CD4-positive, alpha-beta T cell treated with Interleukin-17A for 1 hour (primary cell): ENCODE data around the gene MAP2K5.

Experiments used
- DNase-seq: peaks from one replicate; pipeline ENCODE4 v3.0.0-alpha.2; 2020

The MAP2K5 gene

GRCh38 chr15:67521783-67522568 lies 20.5 kb upstream of the MAP2K5 start:
- peak; percentile 32 for DNase-seq

DNA sequence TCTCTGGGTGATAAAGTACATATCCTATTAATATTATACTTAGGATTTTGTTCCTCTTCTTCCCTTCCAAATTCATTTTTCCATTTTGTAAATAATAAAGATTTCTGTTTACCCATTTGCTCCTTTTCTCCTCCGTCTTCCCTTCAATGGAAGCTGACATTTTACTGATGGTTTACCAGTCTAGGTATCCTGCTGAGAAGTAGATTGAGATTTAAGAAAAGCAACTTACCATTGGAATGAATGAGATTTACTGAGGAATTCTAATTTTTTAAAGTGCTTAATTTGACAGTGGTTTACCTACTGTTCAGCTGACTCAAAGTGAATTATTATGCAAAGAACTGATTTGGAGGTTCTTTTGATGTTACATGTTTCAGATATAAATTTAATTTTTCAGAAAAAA lies 19.2 kb upstream of the MAP2K5 start:
- DNase-seq, result no peak

DNA sequence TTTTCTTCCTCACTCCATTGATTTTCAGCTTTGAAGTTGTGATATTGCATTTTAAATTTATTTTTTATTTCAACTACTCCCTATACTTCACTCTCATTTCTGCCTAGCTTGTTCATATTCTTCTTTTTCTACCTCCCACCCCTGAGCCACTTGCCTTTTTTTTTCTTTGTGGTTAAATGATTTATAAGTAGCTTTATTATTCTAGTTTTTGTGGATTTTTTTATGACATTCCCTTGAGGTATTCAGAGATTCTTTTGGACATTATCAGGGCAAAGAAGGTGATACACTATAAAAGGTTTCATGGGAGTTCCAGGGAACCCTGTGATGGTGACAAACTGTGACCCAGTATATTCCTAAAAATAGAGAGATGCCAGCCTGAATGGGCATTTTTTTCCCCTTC lies 18.3 kb upstream of the MAP2K5 start:
- DNase-seq, result no peak

- DNase-seq, result no peak
These were observed 14.0 kb upstream of the MAP2K5 start for GRCh38 chr15:67528513-67528912.

GRCh38 chr15:67531379-67531914 lies 11.1 kb upstream of the MAP2K5 start:
- DNase-seq, result no peak

- DNase-seq, result no peak
These were observed 8.6 kb upstream of the MAP2K5 start for GRCh38 chr15:67533873-67534272.

DNA sequence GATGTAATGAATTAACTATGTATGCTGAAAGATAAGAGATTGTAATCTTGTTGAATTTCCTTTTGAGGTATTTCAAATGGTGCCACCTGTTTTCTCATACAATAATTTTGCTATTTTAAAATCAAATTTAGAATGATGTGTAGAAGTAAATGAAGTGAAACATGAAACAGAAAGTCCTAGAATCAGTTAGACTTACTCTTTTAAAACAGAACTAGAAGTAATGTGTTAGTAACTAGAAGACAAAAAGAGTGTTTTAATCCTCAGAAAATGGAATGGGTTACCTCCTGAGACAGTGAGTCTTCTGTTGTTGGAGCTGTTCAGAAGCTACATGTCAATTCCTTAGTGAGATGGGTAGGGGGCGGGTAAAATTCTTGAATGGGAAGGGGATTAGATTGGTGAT lies 8.1 kb upstream of the MAP2K5 start:
- DNase-seq, result no peak

GRCh38 chr15:67537771-67538170 lies 4.7 kb upstream of the MAP2K5 start:
- no peak for DNase-seq

DNA sequence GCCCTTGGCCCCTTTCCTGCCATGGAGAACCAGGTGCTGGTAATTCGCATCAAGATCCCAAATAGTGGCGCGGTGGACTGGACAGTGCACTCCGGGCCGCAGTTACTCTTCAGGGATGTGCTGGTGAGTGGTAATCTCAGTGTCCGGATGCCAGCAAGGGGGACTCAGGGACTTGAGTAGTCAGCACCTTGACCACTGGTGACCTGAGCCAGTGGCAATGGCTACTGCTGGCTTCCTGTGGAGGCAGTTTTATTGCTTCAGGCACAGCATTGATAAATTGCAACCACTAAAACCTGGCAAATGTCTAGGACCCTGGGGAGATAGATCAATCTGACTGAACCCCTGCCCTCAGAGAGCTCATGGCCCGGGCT lies 830 bp downstream of the MAP2K5 start:
- DNase-seq, result no peak

- no peak for DNase-seq
These were observed 2.0 kb downstream of the MAP2K5 start for GRCh38 chr15:67544475-67544874.

DNA sequence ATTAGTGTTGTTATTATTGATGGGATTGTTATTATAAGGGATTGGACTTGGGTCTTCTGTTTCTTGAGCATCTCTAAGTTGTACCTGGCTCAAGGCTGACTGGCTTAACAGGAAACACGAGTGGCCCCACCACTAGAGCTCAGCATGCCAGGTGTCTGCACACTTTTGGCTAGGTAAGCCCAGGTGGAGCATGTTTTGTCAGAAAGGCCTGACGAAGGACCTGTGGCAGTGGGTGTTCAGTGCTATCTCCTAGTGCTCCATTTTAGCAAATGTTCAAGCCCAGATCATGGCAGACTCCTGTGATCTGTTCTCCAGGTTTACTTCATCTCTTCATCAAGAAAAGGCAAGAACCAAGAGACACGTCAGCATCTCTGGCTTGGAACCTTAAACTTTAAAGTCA lies 3.4 kb downstream of the MAP2K5 start:
- no peak for DNase-seq

DNA sequence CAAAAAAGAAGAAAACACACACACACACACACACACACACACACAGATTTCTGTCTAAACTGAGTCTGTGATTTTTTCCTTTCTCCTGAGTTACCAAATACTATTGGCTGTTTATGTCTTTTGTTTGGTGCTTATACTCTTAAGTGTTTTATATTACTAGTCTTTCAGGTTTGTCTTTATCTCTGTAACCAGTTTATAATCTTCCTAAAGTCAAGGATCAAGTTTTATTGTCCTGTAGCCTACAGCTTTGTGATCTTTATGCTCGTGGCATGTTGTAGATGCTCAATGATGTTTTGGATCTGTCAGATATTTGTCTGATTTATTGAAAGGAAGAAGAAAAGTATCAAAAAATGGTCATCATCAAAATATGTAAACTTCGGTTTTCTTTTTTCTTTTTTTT lies 4.6 kb downstream of the MAP2K5 start:
- DNase-seq, result no peak

DNA sequence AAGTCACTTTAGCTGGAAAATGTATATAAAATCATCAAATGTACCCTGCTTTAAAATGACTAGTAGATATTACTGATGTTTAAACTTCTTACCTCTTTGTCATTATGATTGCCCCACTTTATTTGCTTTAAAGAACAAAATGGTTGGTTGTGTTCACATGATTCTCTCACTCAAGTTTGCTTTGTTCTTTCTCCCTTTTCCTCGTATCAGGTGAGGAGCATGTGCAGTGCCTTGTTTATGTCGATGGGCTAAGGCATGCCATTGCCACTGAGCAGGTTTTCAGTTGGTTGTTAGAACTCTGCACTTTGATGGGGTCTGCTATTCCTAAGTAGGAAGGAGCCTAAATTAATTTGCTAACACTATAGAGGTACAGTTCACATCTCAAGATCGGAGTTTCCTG lies 5.3 kb downstream of the MAP2K5 start:
- DNase-seq, result no peak

DNA sequence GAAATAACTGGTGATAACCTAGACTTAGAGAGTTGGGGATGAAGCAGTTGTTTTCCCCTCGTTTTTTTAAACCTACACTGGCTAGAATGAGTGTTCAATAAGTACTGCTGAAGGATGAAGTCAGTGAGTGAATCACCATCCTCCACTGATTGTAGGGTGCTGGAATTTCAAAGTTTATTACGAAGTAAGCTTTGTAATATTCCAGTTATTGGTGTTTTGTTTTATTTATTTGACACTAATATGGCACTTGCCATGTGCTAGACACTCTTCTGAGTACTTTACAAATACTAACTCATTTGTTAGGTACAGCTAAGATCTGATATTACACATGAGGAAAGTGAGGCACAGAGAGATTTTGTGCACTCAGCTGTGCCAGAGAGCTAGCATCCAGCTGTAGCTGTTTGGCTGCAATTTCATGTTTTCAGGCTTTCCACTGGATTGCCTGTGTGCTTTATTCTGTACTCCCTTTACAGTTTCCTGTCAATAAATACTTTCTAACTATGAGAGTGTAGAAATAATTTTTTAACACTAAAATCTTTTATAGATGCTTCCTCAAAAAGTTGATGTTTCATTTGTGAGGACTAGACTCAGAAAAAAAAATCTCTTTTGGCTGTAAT lies 5.8 kb downstream of the MAP2K5 start:
- DNase-seq, result no peak

GRCh38 chr15:67548862-67549651 lies 6.6 kb downstream of the MAP2K5 start:
- DNase-seq, result no peak

DNA sequence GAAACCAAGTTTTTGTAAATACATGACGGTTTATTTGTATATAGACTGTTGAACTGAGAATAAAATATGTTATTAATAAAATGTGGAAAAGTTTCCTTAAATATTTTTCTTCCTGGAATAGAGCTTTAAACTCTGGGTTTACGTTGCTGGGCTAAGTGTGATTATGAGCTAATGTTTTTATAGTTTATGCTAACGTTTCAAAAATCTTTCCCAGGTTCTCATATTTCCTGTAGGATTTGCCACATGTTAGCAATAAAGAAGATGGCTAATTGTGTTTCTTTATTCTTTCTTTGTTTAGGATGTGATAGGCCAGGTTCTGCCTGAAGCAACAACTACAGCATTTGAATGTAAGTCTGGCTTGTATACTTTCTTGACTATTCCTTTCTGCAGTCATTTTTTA lies 7.2 kb downstream of the MAP2K5 start:
- DNase-seq, result no peak

- no peak for DNase-seq
These were observed 8.0 kb downstream of the MAP2K5 start for GRCh38 chr15:67550522-67550921.

DNA sequence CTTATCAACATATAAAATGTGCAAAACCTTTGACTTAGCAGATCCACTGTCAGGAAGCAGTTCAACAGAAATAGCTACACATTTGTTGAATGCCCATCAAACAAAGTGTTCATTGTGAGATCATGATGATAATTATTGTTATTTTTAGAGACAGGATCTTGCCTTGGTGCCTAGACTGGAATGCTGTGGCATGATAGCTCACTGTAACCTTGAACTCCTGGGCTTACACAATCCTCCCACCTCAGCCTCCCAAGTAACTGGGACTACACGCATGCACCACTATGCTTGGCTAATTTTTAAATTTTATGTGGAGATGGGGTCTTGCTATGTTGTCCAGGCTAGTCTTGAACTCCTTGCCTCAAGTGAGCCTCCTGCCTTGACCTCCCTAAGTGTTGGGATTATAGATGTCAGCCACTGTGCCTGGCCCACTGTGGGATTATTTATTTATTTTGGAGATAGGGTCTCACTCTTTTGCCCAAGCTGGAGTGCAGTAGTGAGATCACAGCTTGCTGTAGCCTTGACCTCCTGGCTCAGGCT lies 8.8 kb downstream of the MAP2K5 start:
- DNase-seq, result no peak

DNA sequence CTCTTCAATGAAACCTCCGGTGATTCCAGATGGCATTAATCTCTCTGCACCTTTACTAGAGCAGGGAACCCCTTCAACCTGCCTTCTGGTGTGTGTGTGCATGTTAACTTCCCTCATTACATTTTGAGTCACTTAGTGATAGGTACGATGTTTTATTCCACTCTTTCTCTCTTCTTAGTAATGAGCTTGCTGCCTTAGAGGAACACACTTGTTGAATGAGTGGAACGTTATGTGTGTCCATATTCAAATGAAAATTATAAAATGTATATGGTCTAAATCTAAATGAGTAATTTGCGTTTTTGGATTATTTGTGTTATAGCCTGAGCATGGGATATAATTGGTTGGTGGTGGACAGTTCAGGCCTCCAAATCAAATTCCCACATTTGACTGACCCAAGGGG lies 12.1 kb downstream of the MAP2K5 start:
- no peak for DNase-seq

- no peak for DNase-seq
These were observed 14.6 kb downstream of the MAP2K5 start for GRCh38 chr15:67556976-67557570.

- DNase-seq, result no peak
These were observed 16.0 kb downstream of the MAP2K5 start for GRCh38 chr15:67558502-67558901.

GRCh38 chr15:67559158-67559557 lies 16.7 kb downstream of the MAP2K5 start:
- no peak for DNase-seq

- no peak for DNase-seq
These were observed 17.1 kb downstream of the MAP2K5 start for GRCh38 chr15:67559576-67559975.
